Measurements from ENCODE around the gene MEPCE. TPM values are rescaled to one million over a fixed set of nuclear protein-coding genes. Genes with fewer than 3 reads are reported as not detected.

MEPCE gene
- total and polyA plus RNA-seq, 2 of the 8 experiments (the other 6 are each of a cell fraction or from before 2014, with no cell fraction given): 22.8 to 48.8 TPM

DNA sequence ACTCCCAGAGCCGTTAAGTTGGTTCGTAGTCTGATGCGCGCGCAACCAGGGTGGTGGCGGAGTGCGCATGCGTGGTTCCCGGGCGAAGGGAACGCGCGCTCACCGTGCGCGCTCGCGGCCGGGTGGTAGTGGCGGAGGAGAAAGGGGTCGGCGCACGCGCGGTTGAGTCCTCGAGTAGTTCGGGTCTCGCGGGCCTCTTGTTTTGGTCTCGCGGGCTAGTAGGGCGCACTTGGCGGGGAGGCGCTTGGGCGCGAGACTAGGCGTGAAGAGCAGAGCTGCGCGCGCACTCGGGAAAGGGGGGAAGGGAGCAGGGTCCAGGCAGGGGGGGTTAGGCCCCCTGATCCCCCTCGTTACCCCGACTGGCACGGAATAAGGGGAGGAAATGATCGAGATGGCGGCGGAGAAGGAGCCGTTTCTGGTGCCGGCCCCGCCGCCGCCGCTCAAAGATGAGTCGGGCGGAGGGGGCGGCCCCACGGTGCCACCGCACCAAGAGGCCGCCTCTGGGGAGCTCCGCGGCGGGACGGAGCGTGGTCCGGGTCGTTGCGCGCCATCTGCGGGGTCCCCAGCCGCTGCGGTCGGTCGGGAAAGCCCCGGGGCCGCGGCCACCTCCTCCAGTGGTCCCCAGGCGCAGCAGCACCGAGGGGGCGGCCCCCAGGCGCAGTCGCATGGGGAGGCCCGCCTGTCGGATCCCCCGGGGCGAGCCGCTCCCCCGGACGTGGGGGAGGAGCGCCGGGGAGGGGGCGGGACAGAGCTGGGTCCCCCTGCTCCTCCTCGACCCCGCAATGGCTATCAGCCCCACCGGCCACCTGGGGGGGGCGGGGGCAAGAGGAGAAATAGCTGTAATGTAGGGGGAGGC lies at the start of gene MEPCE (continued):
- TF ChIP-seq SIX5 (IDR thresholded peaks at IDR 0.05; ENCODE audit: low read depth, low read length): no peak
- TF ChIP-seq KDM1A (IDR thresholded peaks at IDR 0.05; ENCODE audit: borderline replicate concordance, low read length): no peak
- TF ChIP-seq BACH1 (IDR thresholded peaks at IDR 0.05; ENCODE audit: low read length): peak; percentile 71; the same call in 1 of the 2 replicates
- TF ChIP-seq, protein P1, sequence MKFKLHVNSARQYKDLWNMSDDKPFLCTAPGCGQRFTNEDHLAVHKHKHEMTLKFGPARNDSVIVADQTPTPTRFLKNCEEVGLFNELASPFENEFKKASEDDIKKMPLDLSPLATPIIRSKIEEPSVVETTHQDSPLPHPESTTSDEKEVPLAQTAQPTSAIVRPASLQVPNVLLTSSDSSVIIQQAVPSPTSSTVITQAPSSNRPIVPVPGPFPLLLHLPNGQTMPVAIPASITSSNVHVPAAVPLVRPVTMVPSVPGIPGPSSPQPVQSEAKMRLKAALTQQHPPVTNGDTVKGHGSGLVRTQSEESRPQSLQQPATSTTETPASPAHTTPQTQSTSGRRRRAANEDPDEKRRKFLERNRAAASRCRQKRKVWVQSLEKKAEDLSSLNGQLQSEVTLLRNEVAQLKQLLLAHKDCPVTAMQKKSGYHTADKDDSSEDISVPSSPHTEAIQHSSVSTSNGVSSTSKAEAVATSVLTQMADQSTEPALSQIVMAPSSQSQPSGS (IDR thresholded peaks at IDR 0.05; ENCODE audit: low read length): no peak
- TF ChIP-seq SP4 (IDR thresholded peaks at IDR 0.05; ENCODE audit: low read length): no peak
- no peak for TF ChIP-seq GABPA (IDR thresholded peaks at IDR 0.05; ENCODE audit: borderline replicate concordance, insufficient read depth, low read length)
- TF ChIP-seq, protein P2, sequence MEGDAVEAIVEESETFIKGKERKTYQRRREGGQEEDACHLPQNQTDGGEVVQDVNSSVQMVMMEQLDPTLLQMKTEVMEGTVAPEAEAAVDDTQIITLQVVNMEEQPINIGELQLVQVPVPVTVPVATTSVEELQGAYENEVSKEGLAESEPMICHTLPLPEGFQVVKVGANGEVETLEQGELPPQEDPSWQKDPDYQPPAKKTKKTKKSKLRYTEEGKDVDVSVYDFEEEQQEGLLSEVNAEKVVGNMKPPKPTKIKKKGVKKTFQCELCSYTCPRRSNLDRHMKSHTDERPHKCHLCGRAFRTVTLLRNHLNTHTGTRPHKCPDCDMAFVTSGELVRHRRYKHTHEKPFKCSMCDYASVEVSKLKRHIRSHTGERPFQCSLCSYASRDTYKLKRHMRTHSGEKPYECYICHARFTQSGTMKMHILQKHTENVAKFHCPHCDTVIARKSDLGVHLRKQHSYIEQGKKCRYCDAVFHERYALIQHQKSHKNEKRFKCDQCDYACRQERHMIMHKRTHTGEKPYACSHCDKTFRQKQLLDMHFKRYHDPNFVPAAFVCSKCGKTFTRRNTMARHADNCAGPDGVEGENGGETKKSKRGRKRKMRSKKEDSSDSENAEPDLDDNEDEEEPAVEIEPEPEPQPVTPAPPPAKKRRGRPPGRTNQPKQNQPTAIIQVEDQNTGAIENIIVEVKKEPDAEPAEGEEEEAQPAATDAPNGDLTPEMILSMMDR (IDR thresholded peaks at IDR 0.05; ENCODE audit: control extremely low read depth in 1 of 3, insufficient read depth in 1 of 3, low read depth in 1 of 3, low read length in 3 of 3): no peak
- TF ChIP-seq SP1 (IDR thresholded peaks at IDR 0.05; ENCODE audit: low read depth, low read length): no peak
- no peak for TF ChIP-seq CEBPB (IDR thresholded peaks at IDR 0.05; ENCODE audit: low read depth, low read length)
- TF ChIP-seq POU5F1 (IDR thresholded peaks at IDR 0.05; ENCODE audit: low read depth, low read length): no peak
- no peak for TF ChIP-seq RFX5 (IDR thresholded peaks at IDR 0.05; ENCODE audit: borderline replicate concordance, low read depth, low read length)
- TF ChIP-seq CBX8 (IDR thresholded peaks at IDR 0.05; ENCODE audit: borderline replicate concordance, low read depth, low read length): no peak
- TF ChIP-seq NRF1 (IDR thresholded peaks at IDR 0.05; ENCODE audit: low read depth, low read length): no peak
- TF ChIP-seq TAF1 (IDR thresholded peaks at IDR 0.05; ENCODE audit: low read depth, low read length): no peak; the same call in 1 of the 2 replicates
- TF ChIP-seq JUND (IDR thresholded peaks at IDR 0.05; ENCODE audit: low read length): no peak
- TF ChIP-seq CBX5 (IDR thresholded peaks at IDR 0.05; ENCODE audit: low read depth, low read length): no peak
- TF ChIP-seq SAP30 (IDR thresholded peaks at IDR 0.05; ENCODE audit: insufficient read depth, insufficient replicate concordance, low read length): no peak
- no peak for TF ChIP-seq RAD21 (IDR thresholded peaks at IDR 0.05 in 1 of 2, conservative IDR thresholded peaks at IDR 0.05 in 1 of 2; ENCODE audit: low read depth in 2 of 2, low read length in 2 of 2)
- peak; percentile 82 for TF ChIP-seq CHD2 (IDR thresholded peaks at IDR 0.05; ENCODE audit: low read length)
- TF ChIP-seq TEAD4 (IDR thresholded peaks at IDR 0.05; ENCODE audit: low read depth, low read length): no peak

Measured in H1 (cell line).